GM12878 (cell line): ENCODE results near the gene ADAP1. TPM values are rescaled to one million over a fixed set of nuclear protein-coding genes. Genes with fewer than 3 reads are reported as not detected.

Experiments used
- BACH1 ChIP-seq: fragments of 450-650 bp; IDR thresholded peaks from 2 replicates; pipeline ENCODE4 v1.6.1; 2017; ENCODE audit warnings: mild to moderate bottlenecking, borderline replicate concordance
- BRCA1 ChIP-seq: IDR thresholded peaks from 2 replicates; pipeline ENCODE4 v1.6.1; 2011; ENCODE audit warnings: low read depth, low read length, improper control_type of control experiment
- CREB1 ChIP-seq: IDR thresholded peaks from 2 replicates; pipeline ENCODE4 v1.6.1; 2012; ENCODE audit warnings: low read depth, mild to moderate bottlenecking, inconsistent platforms
- E2F8 ChIP-seq: fragments of 450-650 bp; IDR thresholded peaks from 2 replicates; pipeline ENCODE4 v1.6.1; 2018; ENCODE audit warnings: mild to moderate bottlenecking, low read depth, moderate library complexity; ENCODE audit not compliant: partially characterized antibody
- GABPA ChIP-seq: IDR thresholded peaks from 2 replicates; pipeline ENCODE4 v1.6.1; 2014; ENCODE audit warnings: antibody characterized with exemption, low read depth, mild to moderate bottlenecking, inconsistent platforms
- HSF1 ChIP-seq: fragments of 150-350 bp; IDR thresholded peaks from 2 replicates; pipeline ENCODE4 v1.6.1; 2014; ENCODE audit warnings: mild to moderate bottlenecking, low read depth, low read length
- JUND ChIP-seq: IDR thresholded peaks from 2 replicates; pipeline ENCODE4 v1.6.1; 2012; ENCODE audit warnings: low read depth, mild to moderate bottlenecking, low read length, improper control_type of control experiment, moderate library complexity
- LARP7 ChIP-seq: fragments of 450-650 bp; IDR thresholded peaks from 2 replicates; pipeline ENCODE4 v1.6.1; 2017; ENCODE audit warnings: mild to moderate bottlenecking
- MEF2B ChIP-seq: fragments of 450-650 bp; IDR thresholded peaks from 2 replicates; pipeline ENCODE4 v1.6.1; 2018; ENCODE audit warnings: mild to moderate bottlenecking, moderate library complexity; ENCODE audit not compliant: partially characterized antibody, poor library complexity, severe bottlenecking
- MLLT1 ChIP-seq: fragments of 450-650 bp; IDR thresholded peaks from 2 replicates; pipeline ENCODE4 v1.6.1; 2016; ENCODE audit warnings: mild to moderate bottlenecking
- MYB ChIP-seq: fragments of 150-350 bp; IDR thresholded peaks from 2 replicates; pipeline ENCODE4 v1.6.1; 2014; ENCODE audit warnings: mild to moderate bottlenecking, low read depth, low read length, borderline replicate concordance
- NR2C1 ChIP-seq: fragments of 450-650 bp; IDR thresholded peaks from 2 replicates; pipeline ENCODE4 v1.6.1; 2017; ENCODE audit warnings: antibody characterized with exemption, mild to moderate bottlenecking, moderate library complexity
- PML ChIP-seq: IDR thresholded peaks from 2 replicates; pipeline ENCODE4 v1.6.1; 2012; ENCODE audit warnings: low read length, inconsistent platforms
- RELB ChIP-seq: fragments of 450-650 bp; IDR thresholded peaks from 2 replicates; pipeline ENCODE4 v1.6.1; 2017; ENCODE audit warnings: low read depth, mild to moderate bottlenecking, moderate library complexity
- SMARCA5 ChIP-seq: fragments of 450-650 bp; IDR thresholded peaks from 2 replicates; pipeline ENCODE4 v1.6.1; 2017; ENCODE audit warnings: mild to moderate bottlenecking
- SPI1 ChIP-seq: IDR thresholded peaks from 2 replicates; pipeline ENCODE4 v1.6.1; 2011; ENCODE audit warnings: low read depth, mild to moderate bottlenecking, low read length, moderate library complexity, borderline replicate concordance; ENCODE audit not compliant: insufficient read depth
- ZBTB4 ChIP-seq: fragments of 450-650 bp; formaldehyde crosslinking; IDR thresholded peaks from 2 replicates; pipeline ENCODE4 v1.4.0; 2022; ENCODE audit warnings: mild to moderate bottlenecking, moderate library complexity
- ZZZ3 ChIP-seq: IDR thresholded peaks from 2 replicates; pipeline ENCODE4 v1.6.1; 2011; ENCODE audit warnings: low read depth; ENCODE audit not compliant: control insufficient read depth, insufficient read length
- polyA plus RNA-seq, 11 experiments: library from polyadenylated mRNA; depleted of rRNA in 4 of 11; unstranded in 6 of 11; stranded (reverse) in 5 of 11; fragments of >200 nt; fragmentation: Nextera tagmentation in 4 of 11; fragmentation: Illumina TruSeq in 1 of 11; extraction: Ambion mirVana in 4 of 11; extraction: Trizol in 1 of 11; gene quantifications; 1 replicate in 1 of 11; 2 replicates in 10 of 11; pipeline versions ENCODE4 v1.2.1 to v1.2.3, GENCODE V29; 2011 to 2016; ENCODE audit warnings: inconsistent platforms in 2 of 11, missing spikeins in 2 of 11, low read depth in 1 of 11
- total RNA-seq, 4 experiments: library from RNA; depleted of rRNA in 3 of 4; stranded (reverse); fragments of >200 nt in 3 of 4; fragmentation: Illumina TruSeq in 1 of 4; extraction: Trizol in 1 of 4; gene quantifications; 2 replicates each; pipeline versions ENCODE4 v1.2.1 to v1.2.3, GENCODE V29; 2013 to 2021

ADAP1 gene
- total and polyA plus RNA-seq, 10 of the 15 experiments (the other 5 are each of a cell fraction or from before 2014, with no cell fraction given) = 0.22 to 44.2 (median 22.0) TPM; not detected in 1

GRCh38 chr7:909358-910329, 44.8 kb downstream of the ADAP1 start (continued):
- TF ChIP-seq RELB (0 out of 2 replicates have a peak, but pooled peaks have one; percentile 22), NR2C1 (no peak), MYB (no peak), BACH1 (peak; percentile 71), JUND (no peak), GABPA (no peak), HSF1 (no peak), PML (no peak), BRCA1 (no peak), MLLT1 (0 out of 2 replicates have a peak, but pooled peaks have one; percentile 61), SMARCA5 (0 out of 2 replicates have a peak, but pooled peaks have one; percentile 22), LARP7 (peak; percentile 53; the same call in 1 of the 2 replicates), MEF2B (peak; percentile 17), ZZZ3 (no peak), ZBTB4 (CRISPR knock-in tag) (no peak), SPI1 (peak; percentile 67; the same call in 1 of the 2 replicates), CREB1 (no peak), E2F8 (no peak)
